Panc1 (cell line): Measurements from ENCODE around the gene RIMS1. TPM values are rescaled to one million over a fixed set of nuclear protein-coding genes. Genes with fewer than 3 reads are reported as not detected.

Experiments used
- ATAC-seq: fragments of 200-7000 bp; cut with Tn5 transposase; 2 replicates; pipeline ENCODE4 v1.9.1; 2020; ENCODE audit warnings: mild to moderate bottlenecking, moderate library complexity
- BruUV-seq: library from RNA; stranded (reverse); fragments of 400-500 nt; replicated peaks from 2 replicates; lab custom pipeline; 2021; lab: Mats Ljungman, UMichigan
- CTCF ChIA-PET: fragments of 300-600 bp; sonication (Branson Sonifier 250); formaldehyde crosslinking; loops from one replicate; lab custom pipeline; 2022; ENCODE audit warnings: antibody characterized with exemption; lab: Charles Lee
- POLR2A ChIA-PET: fragments of 300-600 bp; sonication (Branson Sonifier 250); formaldehyde crosslinking; loops from one replicate; lab custom pipeline; 2022; ENCODE audit warnings: antibody characterized with exemption; lab: Charles Lee
- DNase-seq: peaks from one replicate; pipeline ENCODE4 v3.0.0-alpha.2; 2010; ENCODE audit warnings: low read depth, low spot score
- H3K27ac ChIP-seq: 2 replicates; pipeline ENCODE4 v1.5.1; 2011; ENCODE audit warnings: mild to moderate bottlenecking, low read length, inconsistent platforms
- H3K27me3 ChIP-seq: fragments of 200-500 bp; sonication (Bioruptor generic); 2 replicates; pipeline ENCODE4 v1.6.0; 2014; ENCODE audit warnings: low read length, inconsistent platforms; ENCODE audit not compliant: control insufficient read depth, insufficient read depth
- H3K36me3 ChIP-seq: fragments of 200-500 bp; sonication (Bioruptor generic); 2 replicates; pipeline ENCODE4 v1.5.1; 2014; ENCODE audit warnings: inconsistent platforms, mild to moderate bottlenecking, low read length, moderate library complexity; ENCODE audit not compliant: control insufficient read depth, insufficient read depth
- H3K4me1 ChIP-seq: 2 replicates; pipeline ENCODE4 v1.5.1; 2011; ENCODE audit warnings: inconsistent platforms, mild to moderate bottlenecking, low read length, moderate library complexity; ENCODE audit not compliant: control insufficient read depth, insufficient read depth
- H3K4me3 ChIP-seq, 2 experiments: 2 replicates each; pipeline ENCODE4 v1.5.1; 2011 to 2012; ENCODE audit warnings: low read depth in 2 of 2, low read length in 2 of 2, mild to moderate bottlenecking in 2 of 2, inconsistent platforms in 1 of 2, moderate library complexity in 1 of 2
- H3K9me3 ChIP-seq: fragments of 200-500 bp; sonication (Bioruptor generic); 2 replicates; pipeline ENCODE4 v1.5.1; 2014; ENCODE audit warnings: low read depth, mild to moderate bottlenecking, inconsistent platforms, low read length, moderate library complexity; ENCODE audit not compliant: control insufficient read depth, insufficient read depth
- CTCF ChIP-seq: fragments of 450-650 bp; IDR thresholded peaks from 2 replicates; pipeline ENCODE4 v1.5.1; 2017; ENCODE audit warnings: mild to moderate bottlenecking
- POLR2AphosphoS5 ChIP-seq: IDR thresholded peaks from 2 replicates; pipeline ENCODE4 v1.6.1; 2012; ENCODE audit warnings: mild to moderate bottlenecking, low read depth, low read length, moderate library complexity
- REST ChIP-seq, 2 experiments: IDR thresholded peaks; 2 replicates each; pipeline ENCODE4 v1.6.1; 2011 to 2012; ENCODE audit warnings: low read depth in 2 of 2, control low read depth in 1 of 2, low read length in 1 of 2, mild to moderate bottlenecking in 1 of 2, moderate library complexity in 1 of 2; ENCODE audit not compliant: insufficient read depth in 1 of 2
- SIN3A ChIP-seq: IDR thresholded peaks from 2 replicates; pipeline ENCODE4 v1.6.1; 2012; ENCODE audit warnings: low read depth, mild to moderate bottlenecking, low read length, moderate library complexity, borderline replicate concordance; ENCODE audit not compliant: insufficient read depth
- TCF7L2 ChIP-seq: IDR thresholded peaks from 2 replicates; pipeline ENCODE4 v1.6.1; 2011; ENCODE audit warnings: mild to moderate bottlenecking, low read depth, low read length, inconsistent platforms
- in situ Hi-C: cut with HindIII; loops from 2 replicates; pipeline ENCODE4 v1.10.0; 2016; ENCODE audit warnings: low sequenced_read_pairs, low pct_unique_long_range_greater_than_20kb
- intact Hi-C: fragments of 100-400 bp; cut with micrococcal nuclease; formaldehyde crosslinking; loops from one replicate; pipeline ENCODE4 v1.10.0; 2022; ENCODE audit not compliant: unreplicated experiment
- total RNA-seq: library from RNA; stranded (reverse); gene quantifications from one replicate; pipeline ENCODE4 v1.2.1, GENCODE V29; 2021; ENCODE audit not compliant: unreplicated experiment

The RIMS1 gene
- total RNA-seq, 1 experiment from 2014 or later, result 0.18 TPM

- DNase-seq, result no peak
- BruUV-seq, result no TSS peak
- no peak for TF ChIP-seq REST (IDR thresholded peaks at IDR 0.05; ENCODE audit: insufficient read depth in 1 of 2, low read depth in 2 of 2, low read length in 1 of 2)
- TF ChIP-seq CTCF, result no peak
- TF ChIP-seq POLR2AphosphoS5, result no peak
- TF ChIP-seq SIN3A, result no peak
- no peak for TF ChIP-seq TCF7L2
- intact Hi-C loops, result loop anchor here (10.0 kb wide), 1 partner anchor 905 kb away; no protein-coding TSS in a partner anchor
- no peaks in the 10 kb centered on the region for H3K9me3 ChIP-seq
- ChIA-PET POLR2A (no interaction called here), CTCF (no interaction called here)
- no peak overlapping the region for H3K27ac ChIP-seq
- H3K4me3 ChIP-seq, result no peak overlapping the region
- no peak for ATAC-seq
- H3K36me3 ChIP-seq, result no peaks in the 10 kb centered on the region
- H3K4me1 ChIP-seq, result no peaks in the 10 kb centered on the region
- in situ Hi-C loops, result no loop called here
- no peaks in the 10 kb centered on the region for H3K27me3 ChIP-seq
These were observed 533.6 kb downstream of the RIMS1 start for GRCh38 chr6:72419966-72420365.

- in situ Hi-C loops, result no loop called here
- POLR2A ChIA-PET, result no interaction called here
- DNase-seq, result no peak
These were observed 534.1 kb downstream of the RIMS1 start for GRCh38 chr6:72420409-72420808.

More at GRCh38 chr6:72420409-72420808, 534.1 kb downstream of the RIMS1 start:
- Histone ChIP-seq H3K4me3 (no peak overlapping the region), H3K4me1 (no peaks in the 10 kb centered on the region), H3K27me3 (no peaks in the 10 kb centered on the region), H3K27ac (no peak overlapping the region), H3K36me3 (no peaks in the 10 kb centered on the region), H3K9me3 (no peaks in the 10 kb centered on the region)
- ATAC-seq, result no peak
- BruUV-seq, result no TSS peak
- TF ChIP-seq POLR2AphosphoS5 (no peak), REST (IDR thresholded peaks at IDR 0.05; ENCODE audit: insufficient read depth in 1 of 2, low read depth in 2 of 2, low read length in 1 of 2) (no peak), TCF7L2 (no peak), SIN3A (no peak), CTCF (no peak)
- CTCF ChIA-PET, result no interaction called here
- intact Hi-C loops, result no loop called here
